GM23248 (cell line): ENCODE measurements around the gene P2RX5.

Source experiments
- EZH2 ChIP-seq: fragments of 200-600 bp; sonication (generic); IDR thresholded peaks from 2 replicates; pipeline ENCODE4 v1.6.1; 2018; ENCODE audit warnings: antibody characterized with exemption, mild to moderate bottlenecking; ENCODE audit not compliant: insufficient read depth, poor library complexity, severe bottlenecking
- EZH2phosphoT487 ChIP-seq: fragments of 200-600 bp; sonication (generic); IDR thresholded peaks from 2 replicates; pipeline ENCODE4 v1.6.1; 2018; ENCODE audit warnings: antibody characterized with exemption, moderate library complexity, mild to moderate bottlenecking, low read depth; ENCODE audit not compliant: insufficient read depth

DNA sequence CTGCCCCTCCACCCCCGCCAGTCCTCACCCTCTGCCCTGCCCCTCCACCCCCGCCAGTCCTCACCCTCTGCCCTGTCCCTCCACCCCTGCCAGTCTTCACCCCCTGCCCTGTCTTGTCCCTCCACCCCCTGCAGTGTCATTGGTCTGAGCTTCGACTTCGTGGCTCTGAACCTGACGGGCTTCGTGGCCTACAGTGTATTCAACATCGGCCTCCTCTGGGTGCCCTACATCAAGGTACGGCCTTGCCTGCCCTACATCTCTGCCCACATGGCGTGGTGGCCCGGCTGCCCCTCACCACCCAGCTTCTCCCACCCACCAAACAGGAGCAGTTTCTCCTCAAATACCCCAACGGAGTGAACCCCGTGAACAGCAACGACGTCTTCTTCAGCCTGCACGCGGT, 39.6 kb downstream of the P2RX5 start:
- TF ChIP-seq EZH2 (no peak), EZH2phosphoT487 (no peak)
